ENCODE measurements around the gene GALM.
"Not testable (repeated sequence)": the region's sequence is repeated elsewhere in the genome, so short reads cannot be mapped to it uniquely, and the experiment has no call there.

- not testable (repeated sequence) for TF ChIP-seq CTCF (IDR thresholded peaks at IDR 0.05; ENCODE audit: low read depth, low read length, poor library complexity, severe bottlenecking); EZH2phosphoT487 (IDR thresholded peaks at IDR 0.05; ENCODE audit: borderline replicate concordance, low read length)
Observed at GRCh38 chr2:38643683-38644511, 22.0 kb upstream of the GALM start.
